H1 (cell line): Measurements from ENCODE around the gene BRSK2. TPM values are rescaled to one million over a fixed set of nuclear protein-coding genes. Genes with fewer than 3 reads are reported as not detected.

ENCODE experiments used
- CHD1 ChIP-seq: IDR thresholded peaks from 2 replicates; pipeline ENCODE4 v1.6.1; 2012; ENCODE audit warnings: low read depth, low read length, improper control_type of control experiment
- KDM4A ChIP-seq: IDR thresholded peaks from one replicate; pipeline ENCODE4 v1.7.1; 2012; ENCODE audit warnings: low read depth, mild to moderate bottlenecking, moderate library complexity, low read length, inconsistent platforms; ENCODE audit not compliant: severe bottlenecking
- SAP30 ChIP-seq: fragments of 300-600 bp; sonication (generic); IDR thresholded peaks from 2 replicates; pipeline ENCODE4 v1.7.1; 2012; ENCODE audit warnings: low read length, moderate library complexity, mild to moderate bottlenecking, inconsistent platforms; ENCODE audit not compliant: insufficient read depth, insufficient replicate concordance
- SP1 ChIP-seq: IDR thresholded peaks from 2 replicates; pipeline ENCODE4 v1.6.1; 2011; ENCODE audit warnings: low read depth, low read length
- SRF ChIP-seq: IDR thresholded peaks from 2 replicates; pipeline ENCODE4 v1.6.1; 2011; ENCODE audit warnings: mild to moderate bottlenecking, low read depth, low read length, moderate library complexity
- polyA plus RNA-seq, 7 experiments: library from polyadenylated mRNA; depleted of rRNA in 3 of 7; stranded (reverse) in 5 of 7; unstranded in 2 of 7; fragments of >200 nt in 5 of 7; fragments of 200-250 nt in 2 of 7; gene quantifications; 1 replicate in 5 of 7; 2 replicates in 1 of 7; 4 replicates in 1 of 7; pipeline versions ENCODE4 v1.2.1 to v1.2.3, GENCODE V29; 2011 to 2013; ENCODE audit warnings: missing spikeins in 2 of 7, mixed read lengths in 2 of 7
- total RNA-seq: library from RNA; stranded (reverse); fragmentation: NEBNext Ultra II Directional; extraction: Animal tissue kit (Norgen Biotek cat#: 25700); gene quantifications from 2 replicates; pipeline ENCODE4 v1.2.1, GENCODE V29; 2021

BRSK2 gene
- total and polyA plus RNA-seq, 2 of the 8 experiments (the other 6 are each of a cell fraction or from before 2014, with no cell fraction given), result 17.3 to 27.1 TPM

- TF ChIP-seq SRF (no peak), KDM4A (no peak), CHD1 (no peak), SP1 (no peak), SAP30 (no peak)
Observed at GRCh38 chr11:1396375-1396841, 6.7 kb downstream of the BRSK2 start (continued).
